DOHH2 (cell line): ENCODE results near the gene MGAT3.

Source experiments
- H3F3A ChIP-seq: fragments of 200-600 bp; sonication (generic), shearing (Covaris generic); 2 replicates; pipeline ENCODE4 v1.6.0; 2016; ENCODE audit warnings: antibody characterized with exemption, mild to moderate bottlenecking; ENCODE audit not compliant: control insufficient read depth, insufficient read depth
- H3K27ac ChIP-seq: fragments of 200-600 bp; sonication (generic); 2 replicates; pipeline ENCODE4 v1.5.1; 2014; ENCODE audit warnings: low read depth, mild to moderate bottlenecking, low read length, moderate library complexity
- H3K27me3 ChIP-seq: fragments of 200-600 bp; sonication (generic); 2 replicates; pipeline ENCODE4 v1.6.1; 2014; ENCODE audit warnings: mild to moderate bottlenecking, low read length, mixed read lengths; ENCODE audit not compliant: control insufficient read depth
- H3K36me3 ChIP-seq: fragments of 200-600 bp; sonication (generic); 2 replicates; pipeline ENCODE4 v1.6.1; 2014; ENCODE audit warnings: mild to moderate bottlenecking, low read length, moderate library complexity, mixed read lengths; ENCODE audit not compliant: control insufficient read depth
- H3K4me1 ChIP-seq: fragments of 200-600 bp; sonication (generic); 2 replicates; pipeline ENCODE4 v1.6.1; 2014; ENCODE audit warnings: mild to moderate bottlenecking, low read length, mixed read lengths; ENCODE audit not compliant: control insufficient read depth
- H3K4me2 ChIP-seq: fragments of 200-600 bp; sonication (generic); 2 replicates; pipeline ENCODE4 v1.6.0; 2014; ENCODE audit warnings: mild to moderate bottlenecking, low read length, moderate library complexity
- H3K4me3 ChIP-seq: fragments of 200-600 bp; sonication (generic); 2 replicates; pipeline ENCODE4 v1.5.1; 2014; ENCODE audit warnings: mild to moderate bottlenecking, low read length, mixed read lengths
- H3K79me2 ChIP-seq: fragments of 200-600 bp; sonication (generic); 2 replicates; pipeline ENCODE4 v1.6.1; 2014; ENCODE audit warnings: mild to moderate bottlenecking, low read length, mixed read lengths; ENCODE audit not compliant: control insufficient read depth
- H3K9me2 ChIP-seq: fragments of 200-600 bp; sonication (generic); replicated peaks from 2 replicates; pipeline ENCODE4 v1.6.1; 2014; ENCODE audit warnings: mild to moderate bottlenecking, low read length, mixed read lengths; ENCODE audit not compliant: control insufficient read depth
- H3K9me3 ChIP-seq: fragments of 200-600 bp; sonication (generic); 2 replicates; pipeline ENCODE4 v1.6.1; 2014; ENCODE audit warnings: antibody characterized with exemption, low read length, mixed read lengths; ENCODE audit not compliant: control insufficient read depth, insufficient read depth
- H4K20me1 ChIP-seq: fragments of 200-600 bp; sonication (generic); 2 replicates; pipeline ENCODE4 v1.6.0; 2014; ENCODE audit warnings: low read depth, mild to moderate bottlenecking, antibody characterized with exemption, low read length, moderate library complexity; ENCODE audit not compliant: control insufficient read depth, insufficient read depth
- EZH2phosphoT487 ChIP-seq: fragments of 200-600 bp; sonication (generic); IDR thresholded peaks from 2 replicates; pipeline ENCODE4 v1.6.1; 2017; ENCODE audit warnings: borderline replicate concordance, mild to moderate bottlenecking, antibody characterized with exemption, low read length, moderate library complexity, mixed read lengths
- TF ChIP-seq, protein P1 (sequence below): fragments of 200-600 bp; sonication (generic); IDR thresholded peaks from one replicate; pipeline ENCODE4 v1.5.1; 2014; ENCODE audit warnings: antibody characterized with exemption, mild to moderate bottlenecking, low read depth, low read length; ENCODE audit not compliant: poor library complexity, severe bottlenecking

MGAT3 gene

DNA sequence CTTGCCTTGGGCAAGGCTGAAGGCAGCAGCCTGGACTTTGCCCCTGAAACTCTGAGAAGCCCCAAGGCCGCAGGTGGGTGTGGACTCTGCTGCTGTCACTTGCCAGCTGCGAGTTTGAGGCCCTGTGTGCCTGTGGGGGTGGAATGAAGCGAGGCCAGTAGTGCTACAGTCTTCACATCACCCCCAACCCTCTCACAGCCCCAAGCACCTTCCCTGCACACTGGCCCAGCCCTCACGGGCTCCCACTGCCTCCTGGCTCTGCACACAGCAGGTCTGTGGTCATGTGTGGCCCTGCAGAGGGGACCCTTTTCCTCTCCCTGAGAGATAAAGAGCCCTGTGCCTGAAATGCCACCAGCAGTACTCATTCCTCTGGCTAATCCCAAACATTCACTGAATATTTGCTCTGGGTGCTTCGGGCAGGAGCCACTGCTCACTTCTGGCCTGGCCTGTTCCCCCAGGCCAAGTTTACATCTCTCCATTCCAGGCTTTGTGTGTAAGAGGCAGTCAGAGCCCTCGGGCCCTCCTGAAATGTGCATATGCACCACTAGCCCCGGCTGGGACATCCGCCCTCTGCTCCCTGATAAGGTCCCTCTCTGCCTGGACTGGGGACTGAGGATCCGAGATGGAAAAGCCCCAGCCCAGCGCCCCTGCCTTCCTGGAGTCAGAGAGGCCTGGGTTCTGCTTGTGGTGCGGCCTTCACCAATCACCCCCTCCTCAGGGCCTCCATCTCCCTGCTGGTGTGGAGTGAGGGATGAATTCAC lies 17.7 kb downstream of the MGAT3 start:
- Histone ChIP-seq H3K9me3 (no peaks in the 10 kb centered on the region), H3K27me3 (no peaks in the 10 kb centered on the region), H3K4me1 (peaks cover 52% of the 10 kb centered on the region), H3K27ac (no peak overlapping the region), H3K79me2 (peaks cover 91% of the 10 kb centered on the region), H4K20me1 (peaks cover 3% of the 10 kb centered on the region; the same call in 1 of the 2 replicates), H3K9me2 (no peaks in the 10 kb centered on the region), H3K4me2 (no peak overlapping the region), H3F3A (peaks cover 13% of the 10 kb centered on the region), H3K4me3 (no peak overlapping the region), H3K36me3 (peaks cover 44% of the 10 kb centered on the region)
- no peak for TF ChIP-seq EZH2phosphoT487
- TF ChIP-seq, protein P1, sequence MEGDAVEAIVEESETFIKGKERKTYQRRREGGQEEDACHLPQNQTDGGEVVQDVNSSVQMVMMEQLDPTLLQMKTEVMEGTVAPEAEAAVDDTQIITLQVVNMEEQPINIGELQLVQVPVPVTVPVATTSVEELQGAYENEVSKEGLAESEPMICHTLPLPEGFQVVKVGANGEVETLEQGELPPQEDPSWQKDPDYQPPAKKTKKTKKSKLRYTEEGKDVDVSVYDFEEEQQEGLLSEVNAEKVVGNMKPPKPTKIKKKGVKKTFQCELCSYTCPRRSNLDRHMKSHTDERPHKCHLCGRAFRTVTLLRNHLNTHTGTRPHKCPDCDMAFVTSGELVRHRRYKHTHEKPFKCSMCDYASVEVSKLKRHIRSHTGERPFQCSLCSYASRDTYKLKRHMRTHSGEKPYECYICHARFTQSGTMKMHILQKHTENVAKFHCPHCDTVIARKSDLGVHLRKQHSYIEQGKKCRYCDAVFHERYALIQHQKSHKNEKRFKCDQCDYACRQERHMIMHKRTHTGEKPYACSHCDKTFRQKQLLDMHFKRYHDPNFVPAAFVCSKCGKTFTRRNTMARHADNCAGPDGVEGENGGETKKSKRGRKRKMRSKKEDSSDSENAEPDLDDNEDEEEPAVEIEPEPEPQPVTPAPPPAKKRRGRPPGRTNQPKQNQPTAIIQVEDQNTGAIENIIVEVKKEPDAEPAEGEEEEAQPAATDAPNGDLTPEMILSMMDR = no peak

DNA sequence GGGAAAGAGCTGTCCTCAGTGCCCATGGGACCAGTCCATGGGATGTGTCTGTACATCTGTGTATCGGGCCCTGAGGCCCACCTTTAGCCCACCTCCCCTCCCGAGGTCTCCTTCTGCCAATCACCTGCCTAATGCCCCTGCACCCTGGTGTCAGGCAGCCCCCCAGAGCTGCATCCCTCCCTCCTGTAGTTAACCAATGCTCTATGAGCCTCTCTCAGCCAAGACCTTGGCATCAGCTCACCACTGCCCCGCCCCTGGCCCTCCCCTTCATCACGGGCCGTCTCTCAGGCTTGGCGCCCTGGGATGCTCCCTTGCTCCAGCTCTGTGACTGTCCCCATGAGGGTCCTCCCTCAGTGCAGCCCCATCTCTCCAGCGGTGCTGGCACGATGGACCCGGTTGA lies 18.5 kb downstream of the MGAT3 start:
- H3K9me3 ChIP-seq = no peaks in the 10 kb centered on the region
- peaks cover 3% of the 10 kb centered on the region; the same call in 1 of the 2 replicates for H4K20me1 ChIP-seq
- H3K4me3 ChIP-seq = no peak overlapping the region
- H3K9me2 ChIP-seq = no peaks in the 10 kb centered on the region
- H3K36me3 ChIP-seq = peaks cover 50% of the 10 kb centered on the region
- H3K27me3 ChIP-seq = no peaks in the 10 kb centered on the region
- TF ChIP-seq, protein P1 = no peak
- no peak for TF ChIP-seq EZH2phosphoT487
- no peak overlapping the region for H3K27ac ChIP-seq
- peaks cover 13% of the 10 kb centered on the region for H3F3A ChIP-seq
- no peak overlapping the region for H3K4me2 ChIP-seq
- peaks cover 88% of the 10 kb centered on the region for H3K79me2 ChIP-seq
- peaks cover 44% of the 10 kb centered on the region for H3K4me1 ChIP-seq

DNA sequence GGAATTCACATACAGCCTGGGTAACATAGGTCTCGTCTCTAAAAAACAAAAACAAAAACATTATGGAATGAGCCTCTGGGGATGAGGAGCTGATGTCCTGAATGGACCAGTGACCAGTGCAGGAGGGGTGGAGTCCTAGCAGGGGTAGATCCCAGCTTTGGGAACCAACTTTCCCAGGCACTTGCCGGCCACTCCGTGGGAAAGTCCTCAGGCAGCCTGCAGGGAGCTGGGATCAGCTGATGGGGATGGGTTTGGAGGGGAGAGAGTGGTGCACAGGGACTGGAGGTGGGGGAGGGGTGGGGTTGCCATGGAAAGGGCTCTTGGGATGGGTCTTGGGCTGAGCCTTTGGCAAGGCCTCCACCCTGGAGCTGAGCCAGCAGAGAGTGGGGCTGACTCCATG lies 19.1 kb downstream of the MGAT3 start:
- no peaks in the 10 kb centered on the region for H3K9me2 ChIP-seq
- no peaks in the 10 kb centered on the region for H3K9me3 ChIP-seq
- H3F3A ChIP-seq = peaks cover 13% of the 10 kb centered on the region
- H3K4me2 ChIP-seq = no peak overlapping the region
- peaks cover 85% of the 10 kb centered on the region for H3K79me2 ChIP-seq
- peaks cover 38% of the 10 kb centered on the region for H3K4me1 ChIP-seq
- H4K20me1 ChIP-seq = peaks cover 3% of the 10 kb centered on the region; the same call in 1 of the 2 replicates
- H3K4me3 ChIP-seq = no peak overlapping the region
- H3K36me3 ChIP-seq = peaks cover 55% of the 10 kb centered on the region
- H3K27me3 ChIP-seq = no peaks in the 10 kb centered on the region
- TF ChIP-seq, protein P1 = no peak
- no peak for TF ChIP-seq EZH2phosphoT487
- no peak overlapping the region for H3K27ac ChIP-seq
